GM18951 (cell line): ENCODE results near the gene C10orf95.

ENCODE experiments used
- POLR2A ChIP-seq: IDR thresholded peaks from 4 replicates; pipeline ENCODE4 v1.6.1; 2011; ENCODE audit warnings: mild to moderate bottlenecking; ENCODE audit not compliant: insufficient read length, insufficient read depth; ENCODE audit errors: extremely low read depth
- in situ Hi-C: fragments of 300-500 bp; cut with MboI; formaldehyde crosslinking; loops from one replicate; pipeline ENCODE4 v1.12.0; 2022; ENCODE audit warnings: low sequenced_read_pairs, mixed read lengths, inconsistent platforms; ENCODE audit not compliant: unreplicated experiment

C10orf95 gene

GRCh38 chr10:102451105-102451969 is at the start of gene C10orf95:
Gene C10orf95, minus strand, starts transcription at chr10:102451543. Its CDS starts 450 bp downstream, at chr10:102451093.
- in situ Hi-C loops = no loop called here

GRCh38 chr10:102500686-102501085 is 49.3 kb upstream of the C10orf95 start:
- in situ Hi-C loops = loop anchor here (10.0 kb wide), 1 partner anchor 84 kb away; no protein-coding TSS in a partner anchor

More at GRCh38 chr10:102451105-102451969, at the start of gene C10orf95:
- no peak for TF ChIP-seq POLR2A

- TF ChIP-seq POLR2A = no peak
- in situ Hi-C loops = no loop called here
Observed at GRCh38 chr10:102499356-102499755, 48.0 kb upstream of the C10orf95 start.

GRCh38 chr10:102497545-102497944 is 46.2 kb upstream of the C10orf95 start:
- no peak for TF ChIP-seq POLR2A
- in situ Hi-C loops = no loop called here

GRCh38 chr10:102493771-102494170 is 42.4 kb upstream of the C10orf95 start:
- in situ Hi-C loops = no loop called here
- TF ChIP-seq POLR2A = no peak

GRCh38 chr10:102492983-102493382 is 41.6 kb upstream of the C10orf95 start:
- TF ChIP-seq POLR2A = no peak
- in situ Hi-C loops = no loop called here

- no peak for TF ChIP-seq POLR2A
- in situ Hi-C loops = no loop called here
Observed at GRCh38 chr10:102492344-102492939, 41.1 kb upstream of the C10orf95 start.

- no peak for TF ChIP-seq POLR2A
- in situ Hi-C loops = no loop called here
Observed at GRCh38 chr10:102491136-102491535, 39.8 kb upstream of the C10orf95 start.

GRCh38 chr10:102485093-102485784 is 33.9 kb upstream of the C10orf95 start:
- in situ Hi-C loops = no loop called here
- no peak for TF ChIP-seq POLR2A

GRCh38 chr10:102484021-102484420 is 32.7 kb upstream of the C10orf95 start:
- no peak for TF ChIP-seq POLR2A
- in situ Hi-C loops = no loop called here

GRCh38 chr10:102480396-102480795 is 29.1 kb upstream of the C10orf95 start:
- no peak for TF ChIP-seq POLR2A
- in situ Hi-C loops = no loop called here

- in situ Hi-C loops = no loop called here
- no peak for TF ChIP-seq POLR2A
Observed at GRCh38 chr10:102479651-102480050, 28.3 kb upstream of the C10orf95 start.

GRCh38 chr10:102476466-102477141 is 25.3 kb upstream of the C10orf95 start:
- TF ChIP-seq POLR2A = no peak
- in situ Hi-C loops = no loop called here
